GM18951 (cell line): ENCODE results near the gene KCNQ2.

Source experiments
- POLR2A ChIP-seq: IDR thresholded peaks from 4 replicates; pipeline ENCODE4 v1.6.1; 2011; ENCODE audit warnings: mild to moderate bottlenecking; ENCODE audit not compliant: insufficient read length, insufficient read depth; ENCODE audit errors: extremely low read depth
- in situ Hi-C: fragments of 300-500 bp; cut with MboI; formaldehyde crosslinking; loops from one replicate; pipeline ENCODE4 v1.12.0; 2022; ENCODE audit warnings: low sequenced_read_pairs, mixed read lengths, inconsistent platforms; ENCODE audit not compliant: unreplicated experiment

The KCNQ2 gene

DNA sequence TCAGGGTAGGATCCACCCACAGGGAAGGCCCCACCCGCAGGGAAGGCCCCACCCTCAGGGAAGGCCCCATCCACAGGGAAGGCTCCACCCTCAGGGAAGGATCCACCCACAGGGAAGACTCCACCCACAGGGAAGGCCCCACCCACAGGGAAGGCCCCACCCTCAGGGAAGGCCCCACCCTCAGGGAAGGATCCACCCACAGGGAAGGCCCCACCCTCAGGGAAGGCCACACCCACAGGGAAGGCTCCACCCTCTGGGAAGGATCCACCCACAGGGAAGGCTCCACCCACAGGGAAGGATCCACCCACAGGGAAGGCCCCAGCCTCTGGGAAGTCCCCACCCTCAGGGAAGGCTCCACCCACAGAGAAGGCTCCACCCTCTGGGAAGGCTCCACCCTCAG is 40.5 kb downstream of the KCNQ2 start:
- in situ Hi-C loops = no loop called here
- TF ChIP-seq POLR2A = no peak

DNA sequence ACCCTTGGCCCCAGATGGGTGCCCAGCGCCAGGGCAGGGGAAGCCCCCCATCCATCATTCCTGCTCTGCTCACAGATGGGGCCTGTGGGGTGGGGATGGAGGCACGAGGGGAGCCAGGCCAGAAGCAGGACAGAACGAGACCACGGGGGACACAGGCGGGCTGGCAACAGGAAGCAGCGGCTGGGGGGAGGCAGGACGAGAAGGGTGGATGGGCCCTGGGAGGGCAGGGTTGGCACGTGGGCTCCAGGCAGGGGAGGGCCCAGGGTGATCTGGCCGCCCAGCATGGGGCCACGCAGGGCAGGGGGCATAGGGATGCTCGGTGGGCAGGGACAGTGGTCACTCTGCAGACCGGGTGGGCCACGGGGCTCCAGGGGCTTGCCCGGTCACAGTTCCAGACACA is 41.6 kb downstream of the KCNQ2 start:
- TF ChIP-seq POLR2A = no peak
- in situ Hi-C loops = no loop called here

DNA sequence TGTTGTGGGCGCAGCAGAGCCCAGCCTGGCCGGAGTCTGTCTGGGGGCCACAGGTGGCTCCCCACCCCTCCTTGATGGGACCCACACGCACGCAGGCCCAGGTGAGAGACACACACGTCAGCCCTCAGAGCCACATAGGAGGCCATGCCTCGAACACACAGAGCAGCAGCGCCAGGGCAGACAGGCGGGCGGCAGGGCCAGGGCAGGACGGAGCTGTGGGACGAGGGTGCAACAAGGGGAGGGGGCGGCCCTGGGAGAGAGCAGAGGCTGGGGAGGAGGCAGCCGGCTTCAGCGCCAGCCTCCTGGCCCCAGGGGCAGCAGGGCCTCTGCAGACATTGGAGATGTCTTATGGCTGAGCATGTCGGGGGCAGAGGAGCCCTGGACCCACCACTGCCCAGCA is 42.5 kb downstream of the KCNQ2 start:
- in situ Hi-C loops = no loop called here
- TF ChIP-seq POLR2A = no peak

DNA sequence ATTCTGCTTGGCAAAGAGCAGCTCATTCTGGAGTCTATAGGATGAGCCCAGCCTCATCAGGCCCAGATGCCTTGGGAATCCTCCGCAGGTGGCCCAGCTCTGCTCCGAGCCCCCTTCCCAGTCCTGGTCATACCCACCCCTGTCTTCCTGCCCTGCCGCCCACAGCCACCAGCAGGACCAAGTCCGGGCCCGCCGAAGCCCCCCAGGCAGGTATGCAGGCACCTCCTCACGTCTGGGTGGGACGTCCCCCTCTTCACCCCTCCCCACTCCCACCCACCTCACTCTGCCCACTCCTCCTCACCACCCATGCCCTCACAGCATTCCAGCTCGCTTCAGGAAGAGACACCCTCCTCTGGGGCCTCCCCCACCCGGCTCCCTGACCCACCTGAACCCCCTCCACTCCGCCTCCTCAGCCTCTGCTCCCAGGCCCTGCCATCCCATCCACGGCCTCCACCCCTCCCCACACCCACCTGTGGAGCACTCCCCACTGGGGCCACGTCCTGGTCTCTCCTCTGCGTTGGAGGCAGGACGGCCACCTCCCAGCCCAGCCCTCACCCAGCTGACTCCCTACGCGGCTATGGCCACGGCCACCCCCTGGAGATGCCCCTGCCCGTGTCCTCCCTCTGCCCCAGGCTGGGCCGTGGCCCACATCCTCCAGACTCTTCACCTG is 43.4 kb downstream of the KCNQ2 start:
- TF ChIP-seq POLR2A = no peak
- in situ Hi-C loops = no loop called here

DNA sequence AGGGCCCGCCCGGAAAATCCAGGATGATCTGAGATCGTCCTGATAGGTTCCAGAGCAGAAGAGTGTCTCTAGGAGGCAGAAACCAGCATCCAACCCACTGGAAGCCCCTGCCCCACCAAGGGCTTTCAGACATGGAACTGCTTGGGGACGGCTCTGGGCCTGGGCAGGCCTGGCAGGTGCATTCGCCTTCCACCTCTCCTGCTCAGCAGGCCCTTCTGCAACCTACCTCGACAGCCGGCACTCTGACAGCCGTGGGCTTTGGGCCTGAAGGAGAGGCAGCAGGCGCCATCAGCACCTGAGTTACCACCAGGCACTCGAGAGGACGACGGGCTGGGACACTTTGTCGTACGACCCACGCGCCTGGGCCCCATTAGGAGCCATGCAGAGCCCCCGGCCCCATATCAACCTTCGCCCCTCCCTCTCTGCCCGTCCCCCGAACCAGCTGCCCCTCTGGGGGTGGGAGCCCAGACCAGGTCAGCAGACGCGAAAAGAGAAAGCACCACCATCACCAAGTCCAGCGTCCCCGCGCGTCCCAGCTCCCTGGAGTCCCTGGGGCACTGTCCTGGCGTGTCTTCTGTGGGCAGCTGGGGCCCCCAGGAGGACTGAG is 44.6 kb downstream of the KCNQ2 start:
- in situ Hi-C loops = no loop called here
- TF ChIP-seq POLR2A = no peak

DNA sequence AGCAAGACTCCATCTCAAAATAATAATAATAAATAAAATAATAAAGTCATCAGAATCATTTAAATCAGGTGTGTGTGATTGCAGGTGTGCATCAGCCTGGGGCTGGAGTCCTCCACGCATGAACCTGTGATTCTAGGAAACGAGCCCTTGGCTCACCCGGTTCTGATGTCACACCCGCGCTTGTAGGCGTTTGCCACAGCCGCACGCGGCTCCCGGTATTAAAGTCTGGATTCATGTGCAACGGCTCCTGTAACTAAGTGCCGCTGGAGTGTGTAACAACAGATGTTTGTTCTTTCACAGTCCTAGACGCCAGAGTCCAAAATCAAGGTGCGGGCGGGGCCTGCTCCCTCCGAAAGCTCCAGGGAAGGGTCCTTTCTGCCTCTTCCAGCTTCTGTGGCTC is 45.2 kb downstream of the KCNQ2 start:
- no peak for TF ChIP-seq POLR2A
- in situ Hi-C loops = no loop called here

DNA sequence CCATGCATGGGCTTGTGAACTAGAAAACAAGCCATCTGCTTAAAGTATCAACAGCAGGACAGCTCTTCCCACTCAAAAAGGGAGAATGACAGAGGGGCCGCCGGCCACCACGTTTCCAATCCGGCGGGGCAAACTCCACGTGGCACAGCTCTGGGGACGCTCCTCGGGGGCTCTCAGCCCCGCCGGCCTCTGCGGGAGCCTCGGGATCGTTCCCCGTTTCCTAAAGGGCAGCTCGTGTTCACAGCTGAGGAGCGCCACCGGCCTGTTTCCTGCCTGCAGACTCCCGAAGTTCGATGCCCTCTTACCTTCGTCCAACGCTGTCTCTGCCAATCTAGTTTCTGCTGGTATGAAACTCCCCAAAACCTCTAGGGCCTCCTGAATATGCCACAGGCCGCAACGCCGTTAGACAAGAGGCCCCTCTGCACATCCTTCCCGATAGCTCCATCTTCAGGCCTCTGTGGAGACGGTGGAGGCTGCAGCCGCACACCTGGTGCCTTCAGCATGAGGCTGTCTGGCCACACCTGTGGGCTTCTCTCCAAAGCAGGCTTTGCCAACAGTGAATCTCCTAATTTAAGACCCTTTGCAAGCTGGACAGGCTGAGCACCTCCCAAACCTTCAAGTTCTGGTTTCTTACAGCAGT is 46.5 kb downstream of the KCNQ2 start:
- TF ChIP-seq POLR2A = no peak
- in situ Hi-C loops = no loop called here

DNA sequence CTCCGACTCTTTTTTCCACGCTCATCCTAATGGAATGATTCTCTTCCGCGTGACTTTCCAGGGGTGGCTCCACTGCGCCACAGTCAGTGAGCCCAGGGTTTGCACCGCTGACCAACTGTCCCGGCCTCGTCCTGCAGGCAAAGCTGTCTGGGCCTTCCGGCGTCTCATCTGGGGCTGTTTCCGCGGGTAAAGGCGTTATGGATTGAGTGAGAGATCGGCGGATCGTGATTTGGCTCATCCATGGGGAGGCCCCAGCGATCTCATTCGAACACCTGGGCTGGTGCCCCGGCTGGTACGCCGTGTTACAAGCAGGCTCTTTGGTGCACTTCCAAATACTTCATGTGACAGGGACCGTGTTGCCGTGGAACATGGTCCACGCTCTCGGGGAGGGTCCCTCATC is 47.8 kb downstream of the KCNQ2 start:
- no peak for TF ChIP-seq POLR2A
- in situ Hi-C loops = no loop called here

DNA sequence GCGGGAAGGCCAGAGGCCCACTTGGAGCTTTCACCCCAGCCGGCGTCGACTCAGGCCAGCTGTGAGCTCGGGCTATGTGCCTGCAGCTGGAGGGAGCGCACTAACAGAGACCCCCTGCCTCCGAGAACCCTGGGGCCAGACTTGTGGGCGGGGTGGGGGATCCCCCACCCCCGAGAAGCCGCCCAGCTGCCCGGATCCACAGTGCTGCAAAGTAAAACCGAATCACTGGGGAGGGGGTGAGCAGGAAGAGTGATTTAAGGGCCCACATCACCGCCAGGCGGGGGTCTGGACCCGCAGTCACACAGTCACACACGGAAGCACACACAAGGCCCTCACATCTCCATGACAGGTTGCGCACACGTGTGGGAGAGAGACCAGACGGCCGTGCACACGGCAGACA is 48.7 kb downstream of the KCNQ2 start:
- in situ Hi-C loops = no loop called here
- TF ChIP-seq POLR2A = no peak

DNA sequence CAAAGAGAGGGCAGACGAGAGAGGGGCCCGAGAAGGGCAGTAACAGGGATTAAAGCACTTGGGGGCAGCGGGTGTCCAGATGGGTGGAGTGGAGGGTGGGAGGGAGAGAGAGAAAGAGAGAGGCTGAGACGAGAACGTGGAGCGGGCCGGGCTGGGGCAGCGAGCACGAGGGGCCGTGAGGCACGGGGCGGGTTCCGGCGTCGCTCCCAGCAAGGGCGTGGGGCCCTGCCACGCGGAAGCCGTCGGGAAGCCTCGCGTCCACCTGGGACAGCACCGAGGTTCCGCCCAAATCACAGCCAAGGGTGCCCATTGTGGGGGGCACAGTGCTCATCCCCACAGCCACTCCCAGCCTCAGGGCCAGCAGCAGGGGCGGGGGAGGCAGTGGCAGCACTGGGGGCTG is 49.8 kb downstream of the KCNQ2 start:
- in situ Hi-C loops = no loop called here
- TF ChIP-seq POLR2A = no peak

DNA sequence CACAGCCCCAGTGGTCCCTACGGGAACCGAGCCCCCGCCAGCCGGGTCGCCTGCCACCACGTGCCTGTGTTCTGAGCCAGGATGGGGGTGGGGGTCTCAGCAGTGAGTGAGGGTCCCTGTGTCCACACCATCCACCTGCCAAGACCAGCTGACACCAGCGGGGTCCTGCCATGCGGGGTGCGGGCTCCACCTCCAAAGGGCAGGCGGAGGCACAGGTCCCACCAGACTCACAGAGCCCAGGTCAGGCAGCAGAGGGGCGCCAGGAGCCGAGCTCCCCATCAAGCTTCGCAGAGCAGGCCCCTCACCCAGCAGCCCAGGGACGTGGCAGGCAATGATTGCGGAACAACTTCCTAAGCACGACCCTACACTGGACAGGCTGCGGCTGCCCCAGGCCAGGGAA is 50.5 kb downstream of the KCNQ2 start:
- in situ Hi-C loops = no loop called here
- no peak for TF ChIP-seq POLR2A

DNA sequence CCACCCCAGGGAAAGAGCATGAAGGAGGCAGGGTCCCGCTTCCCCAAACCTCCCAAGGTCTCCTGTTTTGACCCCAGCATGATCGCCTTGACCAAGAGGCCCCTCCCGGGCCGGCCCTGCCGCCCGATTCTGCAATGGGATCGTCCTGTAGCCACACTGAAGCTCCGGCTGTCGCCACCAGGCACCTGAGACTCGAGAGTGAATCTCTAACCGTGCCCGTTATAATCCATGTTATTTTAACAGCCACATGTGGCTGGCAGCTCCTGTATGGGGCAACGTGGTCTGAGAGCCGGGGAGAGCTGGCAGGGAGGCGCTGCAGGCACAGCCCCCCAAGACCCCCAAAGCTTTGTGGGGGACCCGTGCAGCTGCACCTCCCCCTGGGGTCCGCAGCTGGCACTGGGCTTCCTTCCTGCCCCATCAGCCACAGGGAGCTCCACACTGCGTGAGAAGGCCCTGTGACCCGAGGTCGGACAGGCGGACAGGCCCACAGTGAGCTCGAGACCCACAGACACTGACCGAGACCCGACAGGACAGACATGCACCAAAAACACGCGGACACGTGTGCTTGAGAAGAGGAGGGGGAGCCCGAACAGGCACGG is 51.3 kb downstream of the KCNQ2 start:
- in situ Hi-C loops = no loop called here
- no peak for TF ChIP-seq POLR2A

DNA sequence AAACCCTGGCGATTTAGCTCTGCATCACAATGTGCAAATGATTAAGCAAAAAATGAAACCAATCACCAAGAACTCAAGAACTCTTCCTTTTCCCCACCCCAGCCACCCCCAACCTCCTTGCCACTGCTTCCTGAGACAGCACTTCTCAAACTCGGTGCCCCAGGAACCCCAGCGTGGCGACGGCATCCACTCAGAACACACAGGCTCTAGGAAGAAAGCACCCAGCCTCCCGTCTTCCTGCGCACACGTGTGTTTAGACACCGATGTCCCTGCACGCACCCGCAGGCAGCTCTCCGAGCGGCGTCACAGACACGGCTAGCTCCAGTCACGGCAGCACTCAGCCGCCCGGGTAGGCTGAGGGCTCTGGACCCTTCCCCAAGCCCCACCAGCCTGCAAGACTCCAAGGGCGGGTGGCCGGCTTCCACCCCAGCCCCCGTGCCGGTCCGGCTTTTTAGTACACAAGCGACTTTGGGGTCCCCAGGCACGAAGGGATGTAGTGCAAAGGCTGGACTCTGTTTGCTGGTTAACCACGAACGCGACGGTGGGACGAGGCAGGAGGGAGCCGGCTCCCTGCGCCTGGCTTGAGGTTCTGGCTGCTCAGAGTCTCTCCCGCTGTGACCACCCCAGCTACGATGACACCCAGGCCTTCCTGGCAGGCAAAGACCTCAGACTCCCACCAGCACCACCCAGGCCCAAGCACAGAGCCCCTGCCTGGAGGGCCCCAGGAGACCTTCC is 51.9 kb downstream of the KCNQ2 start:
- no peak for TF ChIP-seq POLR2A
- in situ Hi-C loops = no loop called here
